ENCODE measurements around the gene HSPA9. TPM values are rescaled to one million over a fixed set of nuclear protein-coding genes. Genes with fewer than 3 reads are reported as not detected.
A peak's percentile ranks its signal among the peaks of the same experiment; 100 is the strongest.

Gene HSPA9
- polyA plus RNA-seq, 2 of the 4 experiments (the other 2 are of a cell fraction) = 417 to 615 TPM

DNA sequence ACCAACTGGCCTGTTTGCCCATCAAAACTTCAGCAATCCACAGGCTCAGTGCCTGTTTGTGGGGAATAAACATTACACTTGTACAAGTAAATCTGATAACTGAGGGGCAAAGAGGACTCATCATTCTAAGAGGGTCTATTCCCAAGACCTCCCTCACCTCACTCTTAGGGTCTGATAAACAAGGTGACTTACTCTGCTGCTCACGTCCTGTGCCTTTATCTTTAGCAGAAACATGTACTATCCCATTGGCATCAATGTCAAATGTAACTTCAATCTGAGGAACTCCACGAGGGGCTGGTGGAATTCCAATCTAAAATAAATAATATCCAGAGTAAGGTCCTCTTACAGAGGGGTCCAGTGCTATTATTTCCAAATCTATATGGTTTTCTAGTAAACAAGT, 17.5 kb downstream of the HSPA9 start:
- H3K4me2 ChIP-seq = no peak overlapping the region
- no peaks in the 10 kb centered on the region for H3K9me3 ChIP-seq
- H3K4me3 ChIP-seq = no peak overlapping the region
- no peak overlapping the region for H3K27ac ChIP-seq
- DNase-seq (ENCODE audit: low read depth in 1 of 2, low spot score in 1 of 2) (no peak), FAIRE-seq (no peak), ATAC-seq (no peak)
- H3K4me1 ChIP-seq = no peaks in the 10 kb centered on the region
- POLR2A ChIA-PET = interaction anchor here (1.5 to 1.8 kb wide), 2 partner anchors 8 to 14 kb away, joined by 7 to 13 read pairs; partner anchors contain the start of gene ETF1
- CTCF ChIA-PET = interaction anchor here (0.9 kb wide), 1 partner anchor 10 kb away, joined by 4 read pairs; no protein-coding TSS in a partner anchor
- 82% methylated on average over 2 of the region's 2 CpGs for WGBS (ENCODE audit: missing lambda C conversion rate)
- no peak for TF ChIP-seq TP53 (CRISPR knock-in tag; IDR thresholded peaks at IDR 0.05)
- TF ChIP-seq HOXB13 (CRISPR knock-in tag; IDR thresholded peaks at IDR 0.05; ENCODE audit: low read depth) = no peak
- no peak for TF ChIP-seq FOSB (CRISPR knock-in tag; IDR thresholded peaks at IDR 0.05)
- no peak for TF ChIP-seq POLR2AphosphoS2 (conservative IDR thresholded peaks at IDR 0.05; ENCODE audit: low read length)
- no peak for TF ChIP-seq BCL3 (IDR thresholded peaks at IDR 0.05)
- TF ChIP-seq, protein P1, sequence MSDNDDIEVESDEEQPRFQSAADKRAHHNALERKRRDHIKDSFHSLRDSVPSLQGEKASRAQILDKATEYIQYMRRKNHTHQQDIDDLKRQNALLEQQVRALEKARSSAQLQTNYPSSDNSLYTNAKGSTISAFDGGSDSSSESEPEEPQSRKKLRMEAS (IDR thresholded peaks at IDR 0.05) = no peak
- TF ChIP-seq NR3C1 (IDR thresholded peaks at IDR 0.05) = no peak
- TF ChIP-seq MAFK (IDR thresholded peaks at IDR 0.05; ENCODE audit: partially characterized antibody) = no peak
- TF ChIP-seq NPAS2 (CRISPR knock-in tag; IDR thresholded peaks at IDR 0.05; ENCODE audit: borderline replicate concordance) = no peak
- no peak for TF ChIP-seq HEYL (CRISPR knock-in tag; IDR thresholded peaks at IDR 0.05)
- TF ChIP-seq ATOH8 (CRISPR knock-in tag; IDR thresholded peaks at IDR 0.05; ENCODE audit: low read depth) = no peak
- TF ChIP-seq ZSCAN20 (CRISPR knock-in tag; IDR thresholded peaks at IDR 0.05) = no peak
- TF ChIP-seq EHMT2 (IDR thresholded peaks at IDR 0.05; ENCODE audit: low read depth) = no peak
- TF ChIP-seq SMC3 (IDR thresholded peaks at IDR 0.05) = no peak
- TF ChIP-seq RFX5 (IDR thresholded peaks at IDR 0.05) = no peak
- TF ChIP-seq ELK1 (IDR thresholded peaks at IDR 0.05; ENCODE audit: low read depth, low read length) = no peak
- TF ChIP-seq KDM1A (IDR thresholded peaks at IDR 0.05; ENCODE audit: low read depth) = no peak

- 86% methylated on average over 1 of the region's 1 CpG for WGBS (ENCODE audit: missing lambda C conversion rate)
- Histone ChIP-seq H3K27ac (no peak overlapping the region), H3K4me1 (no peaks in the 10 kb centered on the region), H3K4me2 (no peak overlapping the region), H3K4me3 (no peak overlapping the region), H3K9me3 (no peaks in the 10 kb centered on the region)
- no peak for ATAC-seq
- TF ChIP-seq HOXA7 (CRISPR knock-in tag; IDR thresholded peaks at IDR 0.05) (peak; percentile 72; the same call in 1 of the 2 replicates), MYC (IDR thresholded peaks at IDR 0.05; ENCODE audit: borderline replicate concordance, low read length) (no peak), CEBPB (IDR thresholded peaks at IDR 0.05) (no peak), JUN (IDR thresholded peaks at IDR 0.05) (peak in 1 of 2 experiments; percentile 22; a peak in 1 of 5 replicates), NFE2L2 (conservative IDR thresholded peaks at IDR 0.05; ENCODE audit: low read length) (no peak), EHMT2 (IDR thresholded peaks at IDR 0.05; ENCODE audit: low read depth) (no peak), EHF (CRISPR knock-in tag; IDR thresholded peaks at IDR 0.05) (no peak), NR3C1 (IDR thresholded peaks at IDR 0.05) (no peak)
- TF ChIP-seq, protein P2, sequence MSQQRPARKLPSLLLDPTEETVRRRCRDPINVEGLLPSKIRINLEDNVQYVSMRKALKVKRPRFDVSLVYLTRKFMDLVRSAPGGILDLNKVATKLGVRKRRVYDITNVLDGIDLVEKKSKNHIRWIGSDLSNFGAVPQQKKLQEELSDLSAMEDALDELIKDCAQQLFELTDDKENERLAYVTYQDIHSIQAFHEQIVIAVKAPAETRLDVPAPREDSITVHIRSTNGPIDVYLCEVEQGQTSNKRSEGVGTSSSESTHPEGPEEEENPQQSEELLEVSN (IDR thresholded peaks at IDR 0.05; ENCODE audit: borderline replicate concordance, low read depth) = no peak
- no peak for FAIRE-seq
- ChIA-PET POLR2A (interaction anchor here (1.7 to 3.4 kb wide), 2 partner anchors 11 to 12 kb away, joined by 4 to 18 read pairs; partner anchors contain the start of gene ETF1), CTCF (interaction anchor here (2.1 kb wide), 1 partner anchor 12 kb away, joined by 7 read pairs; no protein-coding TSS in a partner anchor)
- no peak for DNase-seq (ENCODE audit: low read depth in 1 of 2, low spot score in 1 of 2)
Observed at GRCh38 chr5:138554143-138554542, 21.1 kb downstream of the HSPA9 start.
